BE2C (cell line): ENCODE measurements around the gene GTF2IRD1.

ENCODE experiments used
- DNase-seq: peaks from one replicate; pipeline ENCODE4 v3.0.0-alpha.2; 2020
- H3K27me3 ChIP-seq: fragments of 250-450 bp; sonication (Bioruptor Pico); 2 replicates; pipeline ENCODE4 v1.5.1; 2020; ENCODE audit warnings: mild to moderate bottlenecking
- H3K36me3 ChIP-seq: fragments of 250-450 bp; sonication (Bioruptor Pico); 2 replicates; pipeline ENCODE4 v1.5.1; 2020; ENCODE audit warnings: mild to moderate bottlenecking
- H3K4me1 ChIP-seq: fragments of 250-450 bp; sonication (Bioruptor Pico); 2 replicates; pipeline ENCODE4 v1.5.1; 2020
- H3K4me3 ChIP-seq: 2 replicates; pipeline ENCODE4 v1.5.1; 2011; ENCODE audit warnings: low read depth, low read length
- H3K9me3 ChIP-seq: fragments of 250-450 bp; sonication (Bioruptor Pico); 2 replicates; pipeline ENCODE4 v1.5.1; 2020
- CTCF ChIP-seq: IDR thresholded peaks from 2 replicates; pipeline ENCODE4 v1.5.1; 2012; ENCODE audit warnings: mild to moderate bottlenecking, low read depth, low read length

GTF2IRD1 gene

GRCh38 chr7:74575083-74575784 is 121.5 kb downstream of the GTF2IRD1 start:
- no peaks in the 10 kb centered on the region for H3K27me3 ChIP-seq
- no peaks in the 10 kb centered on the region for H3K4me1 ChIP-seq
- H3K36me3 ChIP-seq = no peaks in the 10 kb centered on the region
- no peak for DNase-seq
- no peak overlapping the region for H3K4me3 ChIP-seq
- TF ChIP-seq CTCF = no peak
- H3K9me3 ChIP-seq = no peaks in the 10 kb centered on the region

GRCh38 chr7:74575811-74576210 is 122.1 kb downstream of the GTF2IRD1 start:
- H3K36me3 ChIP-seq = no peaks in the 10 kb centered on the region
- DNase-seq = no peak
- no peaks in the 10 kb centered on the region for H3K9me3 ChIP-seq
- H3K4me1 ChIP-seq = no peaks in the 10 kb centered on the region
- TF ChIP-seq CTCF = no peak
- no peak overlapping the region for H3K4me3 ChIP-seq
- no peaks in the 10 kb centered on the region for H3K27me3 ChIP-seq

GRCh38 chr7:74579800-74580685 is 126.3 kb downstream of the GTF2IRD1 start:
- Histone ChIP-seq H3K4me1 (no peaks in the 10 kb centered on the region), H3K27me3 (no peaks in the 10 kb centered on the region), H3K36me3 (no peaks in the 10 kb centered on the region), H3K4me3 (no peak overlapping the region), H3K9me3 (no peaks in the 10 kb centered on the region)
- no peak for TF ChIP-seq CTCF
- DNase-seq = no peak

GRCh38 chr7:74581916-74582440 is 128.3 kb downstream of the GTF2IRD1 start:
- Histone ChIP-seq H3K36me3 (no peaks in the 10 kb centered on the region), H3K4me1 (peaks cover 3% of the 10 kb centered on the region)

GRCh38 chr7:74582447-74583039 is 128.8 kb downstream of the GTF2IRD1 start:
- Histone ChIP-seq H3K4me1 (peaks cover 5% of the 10 kb centered on the region), H3K4me3 (no peak overlapping the region), H3K36me3 (no peaks in the 10 kb centered on the region), H3K9me3 (no peaks in the 10 kb centered on the region), H3K27me3 (no peaks in the 10 kb centered on the region)
- no peak for TF ChIP-seq CTCF
- DNase-seq = no peak

More at GRCh38 chr7:74581916-74582440, 128.3 kb downstream of the GTF2IRD1 start:
- no peak for DNase-seq
- Histone ChIP-seq H3K4me3 (no peak overlapping the region), H3K9me3 (no peaks in the 10 kb centered on the region), H3K27me3 (no peaks in the 10 kb centered on the region)
- no peak for TF ChIP-seq CTCF
